Measurements from ENCODE around the gene SLC4A8. TPM values are rescaled to one million over a fixed set of nuclear protein-coding genes. Genes with fewer than 3 reads are reported as not detected.

The SLC4A8 gene
- total and polyA plus RNA-seq, 12 donors: 3.0 to 27.0 (median 11.6) TPM

- DNase-seq: no peak
- Histone ChIP-seq H3K4me1 (replicated peaks in 1 of 2) (no peaks in the 10 kb centered on the region), H3K4me3 (no peak overlapping the region), H3K9me3 (replicated peaks in 1 of 3) (no peaks in the 10 kb centered on the region), H3K27ac (peak overlapping the region in 1 of 5 donors; percentile 42), H3K27me3 (no peaks in the 10 kb centered on the region), H3K36me3 (replicated peaks in 1 of 2) (no peaks in the 10 kb centered on the region)
- TF ChIP-seq POLR2A (IDR thresholded peaks at IDR 0.05) (no peak), CTCF (IDR thresholded peaks at IDR 0.05) (no peak)
- 89 to 91% (median 91%) methylated on average over 3 of the region's 3 CpGs for WGBS, 4 donors
- intact Hi-C loops (cut with DNase I): no loop called here
These were observed 18.8 kb upstream of the SLC4A8 start for GRCh38 chr12:51405801-51406207.

- Histone ChIP-seq H3K4me1 (replicated peaks in 1 of 2) (no peaks in the 10 kb centered on the region), H3K4me3 (no peak overlapping the region), H3K27me3 (no peaks in the 10 kb centered on the region), H3K9me3 (replicated peaks in 1 of 3) (no peaks in the 10 kb centered on the region), H3K36me3 (replicated peaks in 1 of 2) (no peaks in the 10 kb centered on the region), H3K27ac (peak overlapping the region in 1 of 5 donors; percentile 42)
- TF ChIP-seq POLR2A (IDR thresholded peaks at IDR 0.05) (no peak), CTCF (IDR thresholded peaks at IDR 0.05) (no peak)
- WGBS, 4 donors: 71 to 87% (median 86%) methylated on average over 3 of the region's 3 CpGs
- no peak for DNase-seq
- intact Hi-C loops (cut with DNase I): no loop called here
These were observed 18.3 kb upstream of the SLC4A8 start for GRCh38 chr12:51406290-51406689.

- WGBS, 4 donors: 83 to 88% (median 85%) methylated on average over 5 of the region's 5 CpGs
- TF ChIP-seq POLR2A (IDR thresholded peaks at IDR 0.05) (no peak), CTCF (IDR thresholded peaks at IDR 0.05) (no peak)
- intact Hi-C loops (cut with DNase I): no loop called here
- Histone ChIP-seq H3K9me3 (replicated peaks in 1 of 3) (no peaks in the 10 kb centered on the region), H3K27ac (peak overlapping the region in 1 of 5 donors; percentile 42), H3K27me3 (no peaks in the 10 kb centered on the region), H3K4me1 (replicated peaks in 1 of 2) (no peaks in the 10 kb centered on the region), H3K4me3 (no peak overlapping the region), H3K36me3 (replicated peaks in 1 of 2) (no peaks in the 10 kb centered on the region)
- no peak for DNase-seq
These were observed 17.8 kb upstream of the SLC4A8 start for GRCh38 chr12:51406859-51407258.

- intact Hi-C loops (cut with DNase I): no loop called here
- no peaks in the 10 kb centered on the region for H3K4me1 ChIP-seq (replicated peaks in 1 of 2)
- no peak for DNase-seq
- no peaks in the 10 kb centered on the region for H3K27me3 ChIP-seq
- H3K27ac ChIP-seq: no peak overlapping the region
- H3K36me3 ChIP-seq (replicated peaks in 1 of 2): no peaks in the 10 kb centered on the region
- H3K4me3 ChIP-seq: no peak overlapping the region
- TF ChIP-seq CTCF (IDR thresholded peaks at IDR 0.05) (no peak), POLR2A (IDR thresholded peaks at IDR 0.05) (no peak)
- no peaks in the 10 kb centered on the region for H3K9me3 ChIP-seq (replicated peaks in 1 of 3)
- WGBS, 4 donors: 65 to 95% (median 69%) methylated on average over 3 to 4 of the region's 4 CpGs
These were observed 17.0 kb upstream of the SLC4A8 start for GRCh38 chr12:51407604-51408003.

All from adrenal gland (tissue), 12 donors.